ENCODE measurements around the gene MOB1A. TPM values are rescaled to one million over a fixed set of nuclear protein-coding genes. Genes with fewer than 3 reads are reported as not detected.

The MOB1A gene
- total RNA-seq, 1 experiment from 2014 or later, result 206 TPM

- no peak for DNase-seq (ENCODE audit: low read depth)
Observed at GRCh38 chr2:74103763-74104162, 74.9 kb downstream of the MOB1A start.

Other genes starting within 250 kb of the MOB1A start
- 2.3 and 4.4 TPM in 2 replicates for gene TET3, start 194.0 kb downstream of the MOB1A start, total RNA-seq (2014; rRNA removed; shearing (Covaris generic))
- 148 and 253 TPM in 2 replicates for gene BOLA3, start 31.0 kb downstream of the MOB1A start, total RNA-seq (2014; rRNA removed; shearing (Covaris generic))
- gene MTHFD2, start 19.7 kb upstream of the MOB1A start, total RNA-seq (2014; rRNA removed; shearing (Covaris generic)), result 60.5 and 73.4 TPM in 2 replicates
- 0.02 TPM in 1 of 2 replicates, not detected in the other for gene SLC4A5, start 164.5 kb upstream of the MOB1A start, total RNA-seq (2014; rRNA removed; shearing (Covaris generic))
- gene DCTN1, start 201.4 kb upstream of the MOB1A start, total RNA-seq (2014; rRNA removed; shearing (Covaris generic)), result 51.5 and 87.0 TPM in 2 replicates
- 0.57 and 1.6 TPM in 2 replicates for gene C2orf81, start 242.7 kb upstream of the MOB1A start, total RNA-seq (2014; rRNA removed; shearing (Covaris generic))
- 60.2 and 64.7 TPM in 2 replicates for gene WDR54, start 242.9 kb upstream of the MOB1A start, total RNA-seq (2014; rRNA removed; shearing (Covaris generic))